GM18868 (cell line): Measurements from ENCODE around the gene MAP3K8.
"Not testable (repeated sequence)": the region's sequence is repeated elsewhere in the genome, so short reads cannot be mapped to it uniquely, and the experiment has no call there.

Experiments used
- ATAC-seq: cut with Tn5 transposase; IDR thresholded peaks from one replicate; pipeline ENCODE4 v1.9.1; 2021; ENCODE audit warnings: mild to moderate bottlenecking, moderate library complexity; ENCODE audit not compliant: unreplicated experiment

Gene MAP3K8

GRCh38 chr10:30422981-30423654 is 10.9 kb upstream of the MAP3K8 start:
- no peak for ATAC-seq

DNA sequence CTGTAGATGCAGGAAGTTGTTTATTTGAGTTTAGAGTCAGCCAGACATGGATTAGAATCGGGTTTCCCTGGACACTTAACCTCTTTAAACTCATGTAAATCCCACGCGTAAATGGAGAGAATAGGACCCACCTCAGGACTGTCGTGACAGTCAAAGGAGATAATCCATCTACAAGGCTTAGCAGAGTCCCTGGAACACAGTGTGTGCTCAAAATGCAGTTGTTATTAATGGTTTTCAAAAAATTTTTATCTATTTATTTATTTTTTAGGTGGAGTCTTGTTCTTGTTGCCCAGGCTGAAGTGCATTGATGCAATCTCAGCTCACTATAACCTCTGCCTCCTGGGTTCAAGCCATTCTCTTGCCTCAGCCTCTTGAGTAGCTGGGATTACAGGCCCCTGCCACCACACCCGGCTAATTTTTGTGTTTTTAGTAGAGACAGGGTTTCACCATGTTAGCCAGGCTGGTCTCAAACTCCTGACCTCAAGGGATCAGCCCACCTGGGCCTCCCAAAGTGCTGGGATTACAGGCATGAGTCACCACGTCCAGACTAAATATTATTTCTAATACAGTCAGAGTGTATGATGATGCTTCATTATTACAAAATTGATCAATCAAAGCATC is 10.2 kb upstream of the MAP3K8 start:
- ATAC-seq, result not testable (repeated sequence)

- ATAC-seq, result no peak
These were observed 8.5 kb upstream of the MAP3K8 start for GRCh38 chr10:30425336-30426075.

- no peak for ATAC-seq
These were observed 3.3 kb upstream of the MAP3K8 start for GRCh38 chr10:30430544-30431298.

- no peak for ATAC-seq
These were observed 2.5 kb upstream of the MAP3K8 start for GRCh38 chr10:30431435-30431911.

GRCh38 chr10:30432622-30433305 is 1.2 kb upstream of the MAP3K8 start:
- peak; percentile 5 for ATAC-seq

GRCh38 chr10:30433306-30433729 is 666 bp upstream of the MAP3K8 start:
- ATAC-seq, result peak; percentile 13

DNA sequence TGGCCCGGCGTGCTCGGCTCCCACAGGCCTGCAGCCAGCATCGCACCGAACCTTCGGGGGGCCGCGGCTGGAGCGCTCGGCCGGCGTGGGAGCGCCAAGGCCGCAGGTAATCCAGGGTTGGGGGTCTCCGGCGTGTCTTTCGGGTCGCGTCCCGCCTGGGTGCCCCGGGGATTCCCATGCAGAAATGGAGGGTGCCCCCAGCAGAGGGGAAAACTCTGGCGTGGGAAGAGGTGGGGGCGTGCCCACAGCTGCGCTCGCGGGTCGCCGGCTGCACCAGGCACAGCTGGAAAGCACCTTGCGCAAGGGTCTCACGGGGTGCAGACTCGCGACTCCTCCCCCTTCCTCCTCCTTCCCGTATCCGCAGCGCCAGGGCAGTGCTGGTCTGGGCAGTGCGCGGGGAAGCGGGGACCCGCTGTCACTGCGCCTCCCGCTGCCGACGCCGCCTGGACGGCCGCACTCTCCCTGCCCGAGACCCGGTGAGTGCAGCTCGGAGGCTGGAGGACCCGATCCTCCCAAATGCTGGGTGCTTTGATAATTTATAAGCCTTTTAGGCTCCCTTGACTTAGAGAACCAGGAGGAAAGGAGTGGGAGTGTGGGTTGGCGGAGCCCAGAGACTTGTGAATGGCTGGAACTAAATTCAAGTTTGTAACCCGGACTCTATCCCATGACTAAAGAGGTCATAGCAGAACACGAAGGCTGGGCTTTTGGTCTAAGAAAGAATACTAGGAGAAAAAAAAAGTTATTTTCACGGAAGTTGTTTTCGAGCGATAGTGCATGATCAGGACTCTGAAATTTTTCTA is 489 bp downstream of the MAP3K8 start:
- peak; percentile 53 for ATAC-seq

DNA sequence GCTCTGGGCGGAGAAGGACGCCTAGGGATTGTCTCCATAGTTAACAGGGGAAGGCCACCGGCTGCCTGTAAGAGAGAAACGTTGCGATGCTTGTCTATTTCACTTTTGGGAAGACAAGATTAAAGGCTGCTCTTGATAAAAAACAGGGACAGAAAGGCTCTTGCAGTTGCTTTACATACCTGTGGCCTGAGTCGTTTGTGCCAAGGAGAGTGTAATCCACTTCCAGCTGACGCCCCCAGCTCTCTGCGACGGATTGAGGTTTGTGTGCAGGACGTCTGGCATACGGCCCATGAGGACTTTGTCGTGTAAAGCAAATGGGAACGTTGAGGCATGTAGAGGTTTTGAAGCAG is 1.1 kb downstream of the MAP3K8 start:
- no peak for ATAC-seq

DNA sequence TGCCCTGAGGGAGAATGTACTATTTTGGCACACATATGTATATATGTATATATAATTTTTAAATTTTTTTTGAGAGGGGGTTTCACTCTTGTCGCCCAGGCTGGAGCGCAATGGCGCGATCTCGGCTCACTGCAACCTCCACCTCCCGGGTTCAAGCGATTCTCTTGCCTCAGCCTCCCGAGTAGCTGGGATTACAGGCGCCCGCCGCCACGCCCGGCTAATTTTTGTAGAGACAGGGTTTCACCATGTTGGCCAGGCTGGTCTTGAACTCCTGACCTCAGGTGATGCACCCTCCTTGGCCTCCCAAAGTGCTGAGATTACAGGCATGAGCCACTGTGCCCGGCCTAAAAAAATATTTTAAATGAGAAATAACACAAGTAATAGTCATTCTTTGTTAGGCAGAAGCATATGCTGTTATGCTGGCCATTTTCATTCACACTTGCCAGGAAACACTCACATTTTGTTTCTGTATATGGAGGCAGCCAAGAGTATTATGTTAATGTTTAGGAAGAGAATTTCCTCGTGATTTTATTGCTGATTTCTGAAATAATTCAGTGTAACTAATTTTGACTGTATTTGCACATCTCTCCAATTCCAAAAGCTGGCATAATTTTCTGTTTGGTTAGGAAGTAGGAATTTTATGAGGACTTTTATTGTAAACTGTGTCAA is 1.6 kb downstream of the MAP3K8 start:
- ATAC-seq, result not testable (repeated sequence)

DNA sequence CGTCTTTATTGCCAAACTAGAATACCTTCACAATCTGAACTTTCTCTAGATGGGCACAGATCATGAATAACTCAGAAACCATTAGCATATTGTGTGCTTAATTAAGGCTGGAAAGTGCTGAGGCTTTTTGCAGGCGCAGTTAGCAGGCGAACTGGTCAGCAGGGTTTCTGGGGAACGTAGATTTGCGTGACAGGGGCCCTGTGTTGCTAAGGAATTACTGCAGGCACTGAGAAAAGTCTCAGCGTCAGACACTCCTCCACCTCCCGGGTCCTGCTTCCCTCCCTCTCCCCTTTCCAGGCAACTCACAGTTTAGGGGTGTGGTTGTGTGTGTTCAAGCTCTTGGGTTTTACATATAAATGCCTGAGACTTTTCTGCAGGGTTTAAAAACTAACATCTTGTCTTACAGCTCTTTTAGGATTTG is 2.2 kb downstream of the MAP3K8 start:
- no peak for ATAC-seq

GRCh38 chr10:30436671-30437030 is 2.7 kb downstream of the MAP3K8 start:
- no peak for ATAC-seq

DNA sequence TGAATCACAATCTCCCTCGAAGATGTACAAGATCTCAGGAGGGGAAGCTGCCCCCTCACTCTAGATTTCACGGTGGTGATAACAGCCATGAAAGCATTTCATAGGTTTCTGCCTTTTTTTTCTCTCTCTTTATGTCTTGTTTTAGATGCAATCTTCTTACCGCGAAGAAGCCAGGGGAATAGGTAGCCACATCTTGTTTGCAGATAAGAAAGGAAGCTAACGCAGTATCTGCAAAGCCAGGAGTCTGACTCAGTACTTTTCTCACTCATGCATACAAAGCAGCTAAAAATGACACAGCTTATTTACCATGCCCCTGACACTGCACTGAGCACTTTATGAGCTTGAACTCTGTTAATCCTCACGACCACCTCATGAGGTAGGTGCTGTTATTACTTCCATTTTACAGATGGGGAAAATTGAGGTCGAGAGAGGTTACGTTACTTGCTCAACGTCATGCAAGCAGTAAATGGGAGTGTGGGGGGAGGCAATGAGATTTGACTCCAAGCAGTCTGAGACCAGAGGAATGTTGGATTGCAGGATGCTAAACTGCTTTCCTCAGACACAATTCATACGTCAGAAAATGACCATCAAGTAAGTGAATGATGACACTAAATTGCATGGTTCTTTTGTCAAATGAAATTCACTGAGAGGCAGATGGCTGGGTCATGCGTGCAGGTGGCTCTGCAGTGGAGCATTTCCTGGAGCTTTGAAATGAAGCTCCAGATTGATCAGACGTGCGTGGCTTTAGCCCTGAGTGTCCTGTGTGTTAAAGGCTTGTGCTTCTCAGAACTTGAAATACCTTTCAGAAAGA is 3.3 kb downstream of the MAP3K8 start:
- no peak for ATAC-seq

GRCh38 chr10:30438021-30438850 is 4.3 kb downstream of the MAP3K8 start:
- ATAC-seq, result no peak

GRCh38 chr10:30439931-30440330 is 5.9 kb downstream of the MAP3K8 start:
- ATAC-seq, result no peak

- no peak for ATAC-seq
These were observed 8.1 kb downstream of the MAP3K8 start for GRCh38 chr10:30442019-30442606.

DNA sequence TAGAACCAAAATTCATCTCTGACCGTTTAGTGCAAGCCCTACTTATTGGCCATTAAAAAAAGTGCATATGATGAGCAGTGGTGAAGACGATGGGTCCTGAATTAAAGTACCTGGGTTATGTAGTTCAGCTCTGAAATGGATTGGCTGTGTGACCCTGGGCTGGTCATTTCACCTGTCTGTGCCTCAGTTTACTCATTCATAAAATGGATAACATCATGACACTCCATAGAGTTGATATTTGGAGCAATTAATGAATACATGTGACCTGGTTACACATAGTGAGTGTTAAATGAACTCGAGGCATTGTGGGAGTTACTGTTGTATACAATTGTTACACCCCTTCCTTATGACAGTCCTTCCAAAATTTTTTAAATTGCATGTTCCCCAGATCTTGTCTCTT is 9.1 kb downstream of the MAP3K8 start:
- no peak for ATAC-seq
